ENCODE measurements around the gene ZNF784.

ZNF784 gene

DNA sequence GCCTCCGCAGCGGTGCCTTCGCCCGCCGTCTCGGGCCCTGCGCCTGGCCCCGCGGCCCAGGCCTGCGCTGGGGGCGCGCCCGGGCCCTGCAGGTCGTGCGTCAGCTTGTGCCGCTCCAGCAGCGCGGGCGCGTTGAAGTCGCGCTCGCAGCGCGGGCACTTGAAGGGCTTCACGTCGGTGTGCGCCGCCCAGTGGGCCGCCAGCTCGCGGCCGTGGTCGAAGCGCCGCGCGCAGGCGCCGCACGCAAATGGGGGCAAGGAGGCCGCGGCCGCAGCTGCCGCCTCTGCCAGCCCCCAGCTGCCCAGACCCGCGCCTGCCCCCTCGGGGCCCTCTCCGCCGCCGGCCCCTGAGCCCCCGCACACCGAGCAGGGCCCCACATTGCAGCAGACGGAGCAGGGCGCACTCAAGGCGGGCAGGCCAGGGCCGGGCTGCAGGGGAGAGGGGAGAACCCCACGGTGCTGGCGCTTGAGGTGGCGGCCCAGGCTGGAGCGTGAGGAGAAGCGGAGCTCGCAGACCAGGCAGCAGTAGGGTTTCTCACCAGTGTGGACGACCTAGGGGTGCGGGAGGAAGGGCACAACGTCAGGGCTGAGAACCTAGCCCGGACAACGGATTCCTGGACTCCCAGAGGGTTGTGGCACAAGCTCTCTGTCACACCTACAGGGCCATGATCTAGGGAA is 31.1 kb downstream of the ZNF784 start:
- no peak for DNase-seq (ENCODE audit: low read depth in 2 of 2)
- TF ChIP-seq, protein P1, sequence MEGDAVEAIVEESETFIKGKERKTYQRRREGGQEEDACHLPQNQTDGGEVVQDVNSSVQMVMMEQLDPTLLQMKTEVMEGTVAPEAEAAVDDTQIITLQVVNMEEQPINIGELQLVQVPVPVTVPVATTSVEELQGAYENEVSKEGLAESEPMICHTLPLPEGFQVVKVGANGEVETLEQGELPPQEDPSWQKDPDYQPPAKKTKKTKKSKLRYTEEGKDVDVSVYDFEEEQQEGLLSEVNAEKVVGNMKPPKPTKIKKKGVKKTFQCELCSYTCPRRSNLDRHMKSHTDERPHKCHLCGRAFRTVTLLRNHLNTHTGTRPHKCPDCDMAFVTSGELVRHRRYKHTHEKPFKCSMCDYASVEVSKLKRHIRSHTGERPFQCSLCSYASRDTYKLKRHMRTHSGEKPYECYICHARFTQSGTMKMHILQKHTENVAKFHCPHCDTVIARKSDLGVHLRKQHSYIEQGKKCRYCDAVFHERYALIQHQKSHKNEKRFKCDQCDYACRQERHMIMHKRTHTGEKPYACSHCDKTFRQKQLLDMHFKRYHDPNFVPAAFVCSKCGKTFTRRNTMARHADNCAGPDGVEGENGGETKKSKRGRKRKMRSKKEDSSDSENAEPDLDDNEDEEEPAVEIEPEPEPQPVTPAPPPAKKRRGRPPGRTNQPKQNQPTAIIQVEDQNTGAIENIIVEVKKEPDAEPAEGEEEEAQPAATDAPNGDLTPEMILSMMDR (IDR thresholded peaks at IDR 0.05; ENCODE audit: low read depth, low read length): no peak
- no peak overlapping the region for H3K4me3 ChIP-seq (replicated peaks in 1 of 2; ENCODE audit: low read depth in 2 of 2, low read length in 2 of 2)

DNA sequence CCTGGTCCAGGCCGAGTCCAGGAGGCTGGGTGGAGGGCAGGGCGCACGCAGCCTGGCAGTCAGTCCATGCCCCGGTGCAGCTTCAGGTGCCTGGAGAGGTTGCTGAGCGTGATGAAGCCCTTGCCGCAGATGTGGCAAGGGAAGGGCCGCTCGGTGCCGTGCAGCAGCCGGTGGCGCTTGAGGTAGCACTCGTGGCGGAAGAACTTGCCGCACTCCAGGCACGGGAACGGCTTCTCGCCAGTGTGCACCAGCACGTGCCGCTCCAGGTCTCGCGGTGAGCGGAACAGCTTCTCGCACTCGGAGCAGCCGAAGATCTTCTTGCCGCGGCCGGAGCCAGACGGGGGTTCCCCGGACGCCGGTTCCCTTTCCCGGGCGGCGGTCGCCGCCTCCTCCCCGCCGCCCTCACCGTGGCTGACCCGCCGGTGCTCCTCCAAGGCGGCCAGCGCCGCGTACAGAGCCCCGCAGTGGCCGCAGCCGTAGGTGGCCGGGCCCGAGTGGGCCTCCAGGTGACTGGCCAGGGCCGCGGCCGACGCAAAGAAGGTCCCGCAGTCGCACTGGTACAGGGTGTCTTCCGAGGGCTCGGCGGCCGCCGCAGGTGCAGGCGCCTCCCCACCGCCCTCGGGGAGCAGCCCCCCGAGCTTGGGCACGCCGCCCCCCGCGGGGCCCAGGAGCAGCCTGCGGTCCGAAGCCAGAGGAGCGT is 31.8 kb downstream of the ZNF784 start:
- no peak overlapping the region for H3K4me3 ChIP-seq (replicated peaks in 1 of 2; ENCODE audit: low read depth in 2 of 2, low read length in 2 of 2)
- no peak for DNase-seq (ENCODE audit: low read depth in 2 of 2)
- TF ChIP-seq, protein P1 (IDR thresholded peaks at IDR 0.05; ENCODE audit: low read depth, low read length): no peak

DNA sequence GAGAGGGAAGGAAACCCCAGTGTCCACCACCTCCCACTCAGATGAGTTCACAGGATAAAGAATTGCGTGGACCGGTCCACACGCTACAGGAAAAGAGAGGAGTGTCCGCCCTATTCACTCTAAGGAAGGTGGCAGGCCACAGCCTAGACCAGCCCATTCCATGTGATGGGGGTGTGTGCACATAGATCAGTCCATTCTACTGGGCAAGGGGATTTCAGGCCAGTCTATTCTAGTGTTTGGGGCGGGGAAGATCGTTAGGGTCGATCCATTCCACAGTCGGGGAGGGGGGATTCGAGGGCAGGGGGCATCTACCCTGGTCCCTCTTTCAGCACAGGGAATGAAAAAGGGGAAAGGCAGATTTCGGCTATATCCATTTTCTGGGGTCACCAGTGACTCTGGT is 32.8 kb downstream of the ZNF784 start:
- DNase-seq (ENCODE audit: low read depth in 2 of 2): no peak
- H3K4me3 ChIP-seq (replicated peaks in 1 of 2; ENCODE audit: low read depth in 2 of 2, low read length in 2 of 2): no peak overlapping the region
- TF ChIP-seq, protein P1 (IDR thresholded peaks at IDR 0.05; ENCODE audit: low read depth, low read length): no peak

DNA sequence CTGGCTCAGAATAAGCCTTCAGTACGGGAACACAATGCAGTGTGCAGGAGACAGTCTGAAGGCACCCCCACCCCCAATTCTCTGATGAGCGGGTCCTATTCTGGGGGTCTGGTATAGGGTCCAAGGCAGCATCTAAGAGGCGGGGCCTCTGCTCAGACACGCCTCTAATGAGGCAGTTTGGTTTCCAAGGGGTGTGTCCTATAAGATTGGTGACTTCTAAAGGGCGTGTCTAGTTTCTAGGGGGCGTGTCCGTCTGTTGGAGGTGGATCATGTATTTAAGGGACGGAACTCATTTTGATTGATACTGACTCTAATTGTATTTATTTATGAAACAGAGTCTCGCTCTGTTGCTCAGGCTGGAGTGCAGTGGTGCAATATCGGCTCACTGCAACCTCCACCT is 33.7 kb downstream of the ZNF784 start:
- TF ChIP-seq, protein P1 (IDR thresholded peaks at IDR 0.05; ENCODE audit: low read depth, low read length): no peak
- no peak for DNase-seq (ENCODE audit: low read depth in 2 of 2)

DNA sequence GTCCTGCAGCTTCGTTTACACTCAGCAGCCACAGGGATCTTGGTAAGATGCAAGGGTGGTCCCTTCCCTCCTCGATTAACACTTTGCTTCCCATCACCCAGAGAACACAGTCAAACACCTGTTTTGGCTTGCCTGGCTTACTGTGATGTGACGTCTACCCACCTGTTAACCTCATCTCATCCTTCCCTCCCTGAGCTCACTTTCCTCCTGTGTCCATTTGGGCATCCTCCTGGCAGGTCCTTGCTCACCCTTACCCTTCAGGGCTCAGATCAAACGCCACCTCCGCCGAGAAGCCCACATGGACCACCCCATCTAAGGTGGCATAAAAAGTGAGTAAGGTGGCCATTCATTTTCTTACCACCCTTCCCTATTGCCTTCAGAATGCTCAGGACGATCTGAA is 34.3 kb downstream of the ZNF784 start:
- TF ChIP-seq, protein P1 (IDR thresholded peaks at IDR 0.05; ENCODE audit: low read depth, low read length): no peak
- DNase-seq (ENCODE audit: low read depth in 2 of 2): no peak
- no peak overlapping the region for H3K4me3 ChIP-seq (replicated peaks in 1 of 2; ENCODE audit: low read depth in 2 of 2, low read length in 2 of 2)

More for the DNA sequence above, 33.7 kb downstream of the ZNF784 start:
- no peak overlapping the region for H3K4me3 ChIP-seq (replicated peaks in 1 of 2; ENCODE audit: low read depth in 2 of 2, low read length in 2 of 2)

DNA sequence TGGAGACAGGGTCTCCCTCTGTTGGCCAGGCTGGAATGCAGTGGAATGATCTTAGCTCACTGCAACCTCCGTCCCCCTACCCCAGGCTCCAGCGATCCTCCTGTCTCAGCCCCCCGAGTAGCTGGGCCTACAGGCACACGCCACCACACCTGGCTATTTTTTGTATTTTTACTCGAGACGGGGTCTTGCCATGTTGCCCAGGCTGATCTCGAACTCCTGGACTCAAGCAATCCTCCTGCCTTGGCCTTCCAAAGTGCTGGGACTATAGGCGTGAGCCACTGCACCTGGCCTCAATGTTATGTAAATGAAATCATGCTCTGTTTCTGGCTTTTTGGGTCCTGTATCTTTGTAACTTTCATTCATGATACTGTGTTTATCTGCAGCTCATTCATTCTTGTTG is 35.6 kb downstream of the ZNF784 start:
- H3K4me3 ChIP-seq (replicated peaks in 1 of 2; ENCODE audit: low read depth in 2 of 2, low read length in 2 of 2): no peak overlapping the region
- TF ChIP-seq, protein P1 (IDR thresholded peaks at IDR 0.05; ENCODE audit: low read depth, low read length): no peak

More for the DNA sequence above, 35.6 kb downstream of the ZNF784 start:
- DNase-seq (ENCODE audit: low read depth in 2 of 2): no peak
